Measurements from ENCODE around the gene VWA2.

VWA2 gene

DNA sequence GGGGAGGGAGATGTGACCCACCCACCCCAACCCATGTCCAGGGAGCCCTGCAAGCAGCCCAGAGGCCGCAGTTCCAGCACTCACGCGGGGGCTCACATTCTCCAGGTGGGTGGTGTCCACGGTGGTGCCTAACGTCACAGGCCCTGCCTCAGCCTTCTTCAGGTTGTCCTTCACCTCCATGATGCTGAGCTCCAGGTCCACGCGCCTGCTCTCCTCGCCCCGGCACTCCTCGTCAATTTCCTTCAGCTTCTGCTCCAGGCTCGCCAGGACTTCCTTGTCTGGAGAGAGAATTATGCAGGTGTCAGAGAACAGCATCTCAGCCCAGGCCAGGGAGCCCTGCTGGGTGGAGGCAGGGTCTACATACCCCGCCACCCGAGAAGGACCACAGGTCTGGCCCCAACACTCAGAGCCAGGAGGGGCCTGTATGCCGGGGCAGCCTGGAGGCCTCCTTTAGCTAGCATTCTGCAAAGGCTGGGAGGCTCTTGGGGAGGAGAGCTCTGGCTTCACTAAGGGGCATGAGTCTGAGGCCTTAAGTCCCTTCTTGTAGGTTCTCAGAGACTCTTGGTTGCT is 58.2 kb downstream of the VWA2 start:
- DNase-seq (ENCODE audit: low read depth): no peak

DNA sequence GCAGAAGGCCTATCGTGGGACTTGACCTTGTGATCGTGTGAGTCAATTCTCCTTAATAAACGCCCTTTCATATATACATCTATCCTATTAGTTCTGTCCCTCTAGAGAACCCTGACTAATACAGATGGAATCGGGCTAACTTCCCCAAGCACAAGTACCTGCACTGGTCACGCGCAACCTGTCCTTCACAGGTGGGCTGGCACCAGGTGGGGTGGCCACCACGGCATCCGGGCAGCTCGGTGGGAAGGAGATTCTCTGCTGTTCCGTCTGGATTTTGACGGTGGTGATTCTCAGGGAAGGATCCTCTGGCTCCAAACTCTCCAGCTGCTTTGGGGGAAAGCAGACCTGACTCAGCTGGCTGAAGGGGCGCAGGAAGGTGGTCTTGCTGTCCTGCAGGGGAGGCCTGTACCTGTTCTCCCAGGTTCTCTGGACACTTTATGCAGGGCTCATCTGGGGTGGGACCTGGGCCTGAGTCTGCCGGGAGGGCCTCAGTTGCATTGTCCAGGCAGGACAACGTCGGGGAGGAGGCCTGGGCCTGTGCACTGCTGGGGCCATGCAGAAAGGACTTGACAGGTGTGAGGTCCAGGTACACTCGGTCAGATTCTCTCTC is 61.1 kb downstream of the VWA2 start:
- no peak for DNase-seq (ENCODE audit: low read depth)

DNA sequence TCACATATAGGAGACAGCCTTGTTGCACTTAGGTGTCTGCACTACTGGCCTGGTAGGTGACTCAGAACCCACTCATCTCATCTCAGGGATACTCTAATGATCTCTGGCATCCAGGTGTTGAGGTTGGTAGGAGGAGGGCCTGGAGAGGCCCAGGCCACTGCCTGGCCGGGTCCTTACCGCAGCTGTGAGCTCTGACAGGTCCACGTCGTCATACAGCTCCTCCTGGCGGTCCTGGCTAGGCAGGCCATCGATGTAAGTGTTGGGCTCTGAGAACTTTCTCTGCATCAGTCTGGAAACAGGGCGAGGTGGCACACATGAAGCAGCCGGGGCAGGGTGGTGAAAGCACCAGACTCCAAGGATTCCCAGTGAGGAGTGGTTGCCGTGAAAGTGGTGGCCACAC is 62.1 kb downstream of the VWA2 start:
- no peak for DNase-seq (ENCODE audit: low read depth)

DNA sequence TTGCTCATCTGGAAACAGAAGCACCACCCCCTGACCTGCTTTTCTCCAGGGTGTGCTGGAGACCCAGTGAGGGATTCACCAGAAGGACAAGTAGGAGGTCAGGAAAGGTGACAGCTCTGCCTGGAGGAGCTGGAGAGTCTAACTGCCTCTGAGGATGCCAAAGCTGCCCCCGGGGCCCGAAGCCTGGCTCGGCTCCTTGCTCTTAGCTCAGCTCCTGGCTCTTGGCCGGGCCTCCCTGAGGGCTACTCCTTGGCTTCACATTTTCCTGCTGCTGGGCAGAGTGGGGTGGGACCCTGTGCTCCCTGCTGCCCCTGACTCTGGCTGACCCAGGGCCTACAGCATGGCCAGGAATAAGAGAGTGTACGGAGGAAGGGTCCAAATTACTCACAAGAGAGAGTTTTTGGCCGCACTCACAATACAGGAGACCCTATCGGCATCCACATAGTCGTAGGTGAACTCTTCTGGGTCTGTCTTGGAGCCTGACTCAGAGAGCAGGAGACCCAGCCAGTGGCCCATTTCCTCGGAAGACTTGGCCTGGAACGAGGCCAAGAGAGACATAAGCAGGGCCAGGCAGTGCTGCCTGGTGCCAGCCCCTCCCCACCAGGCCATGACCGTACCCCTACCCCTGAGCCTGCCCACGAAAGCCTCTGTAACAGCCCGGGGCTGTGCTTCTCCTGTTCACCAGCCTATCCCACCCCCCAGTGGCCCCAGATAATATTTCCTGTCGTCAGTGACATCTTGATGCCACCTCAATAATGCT is 63.1 kb downstream of the VWA2 start:
- no peak for DNase-seq (ENCODE audit: low read depth)

DNA sequence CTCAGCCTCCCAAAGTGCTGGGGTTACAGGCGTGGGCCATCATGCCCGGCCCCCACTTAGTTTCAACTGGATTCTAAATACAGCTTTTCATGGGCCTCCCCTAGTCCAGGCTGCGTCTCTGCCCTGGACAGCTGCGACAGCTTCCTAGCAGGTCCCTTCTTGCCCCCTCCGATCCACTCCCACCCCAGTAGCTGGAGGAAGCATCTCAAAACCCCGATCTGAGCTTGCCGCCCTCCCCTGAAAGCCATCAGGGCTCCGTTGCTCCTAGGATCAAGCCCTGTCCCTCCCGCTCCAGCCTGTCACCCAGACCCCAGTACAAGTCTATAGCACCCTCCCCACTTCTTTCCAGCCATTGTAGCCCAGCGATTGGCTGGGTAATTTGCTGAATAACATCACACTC is 64.5 kb downstream of the VWA2 start:
- DNase-seq (ENCODE audit: low read depth): no peak

DNA sequence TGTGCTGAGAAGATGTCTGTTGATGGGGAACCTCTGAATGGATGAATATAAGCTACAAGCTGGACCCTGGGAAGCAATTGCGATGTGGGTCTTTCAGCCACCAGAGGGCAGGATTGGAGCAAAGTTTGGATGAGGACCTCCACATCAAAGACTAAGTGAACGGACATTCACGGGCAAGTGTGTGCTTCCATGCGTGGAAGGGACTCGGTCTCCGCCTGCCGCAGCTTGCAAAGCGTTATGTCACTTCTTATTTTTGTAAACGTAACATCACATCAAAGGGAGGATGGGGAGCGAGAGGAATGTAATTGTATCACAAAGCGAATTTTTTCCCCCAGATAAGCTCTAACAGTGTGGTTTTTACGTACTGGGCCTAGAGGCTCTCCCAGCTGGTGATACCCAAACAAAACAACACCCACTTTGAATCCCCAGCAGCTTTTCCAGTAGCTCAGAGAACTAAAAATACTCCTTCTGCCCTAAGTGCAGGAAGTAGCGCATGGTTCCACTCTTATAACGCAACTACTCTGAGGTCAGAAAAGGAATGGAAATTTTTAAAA is 65.0 kb downstream of the VWA2 start:
- peak; percentile 53 for DNase-seq (ENCODE audit: low read depth)

DNA sequence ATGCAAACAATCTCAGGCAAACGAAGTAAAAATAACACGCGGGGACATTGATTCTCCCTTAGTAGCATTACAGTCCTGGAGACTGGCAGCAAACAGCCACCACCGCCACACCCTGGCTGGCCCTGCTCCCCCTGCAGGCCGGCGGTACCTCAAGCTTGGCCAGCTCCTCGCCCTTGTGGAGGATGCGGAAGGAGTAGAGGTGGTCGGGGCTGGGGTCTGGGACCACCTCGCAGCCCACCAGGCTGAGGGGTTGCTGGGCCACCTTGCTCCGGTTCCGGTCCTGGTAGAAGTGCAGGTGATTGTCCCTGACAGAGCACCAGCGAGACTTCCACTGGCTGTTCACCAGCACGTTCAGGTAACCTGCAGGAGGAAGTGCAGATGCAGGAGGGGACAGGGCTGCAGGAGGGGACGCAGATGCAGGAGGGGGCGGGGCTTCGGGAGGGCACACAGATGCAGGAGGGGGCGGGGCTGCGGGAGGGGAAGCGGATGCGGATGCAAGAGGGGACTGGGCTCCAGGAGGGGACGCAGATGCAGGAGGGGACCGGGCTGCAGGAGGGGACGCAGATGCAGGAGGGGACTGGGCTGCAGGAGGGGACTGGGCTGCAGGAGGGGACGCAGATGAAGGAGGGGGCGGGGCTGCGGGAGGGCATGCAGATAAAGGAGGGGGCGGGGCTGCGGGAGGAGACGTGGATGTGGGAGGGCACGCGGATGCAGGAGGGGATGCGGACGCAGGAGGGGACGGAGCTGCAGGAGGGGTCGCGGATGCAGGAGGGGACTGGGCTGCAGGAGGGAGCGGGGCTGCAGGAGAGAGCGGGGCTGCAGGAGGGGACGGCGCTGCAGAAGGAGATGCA is 65.7 kb downstream of the VWA2 start:
- DNase-seq (ENCODE audit: low read depth): peak; percentile 8

DNA sequence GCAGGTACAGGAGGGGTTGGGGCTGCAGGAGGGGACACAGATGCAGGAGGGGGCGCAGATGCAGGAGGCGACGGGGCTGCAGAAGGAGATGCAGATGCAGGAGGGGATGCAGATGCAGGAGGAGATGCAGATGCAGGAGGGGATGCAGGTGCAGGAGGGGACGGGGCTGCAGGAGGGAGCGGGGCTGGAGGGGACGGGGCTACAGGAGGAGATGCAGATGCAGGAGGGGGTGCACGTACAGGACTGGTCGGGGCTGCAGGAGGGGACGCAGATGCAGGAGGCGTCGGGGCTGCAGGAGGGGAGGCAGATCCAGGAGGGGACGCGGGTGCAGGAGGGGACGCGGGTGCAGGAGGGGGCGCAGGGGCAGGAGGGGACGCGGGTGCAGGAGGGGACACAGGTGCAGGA is 66.5 kb downstream of the VWA2 start:
- no peak for DNase-seq (ENCODE audit: low read depth)

DNA sequence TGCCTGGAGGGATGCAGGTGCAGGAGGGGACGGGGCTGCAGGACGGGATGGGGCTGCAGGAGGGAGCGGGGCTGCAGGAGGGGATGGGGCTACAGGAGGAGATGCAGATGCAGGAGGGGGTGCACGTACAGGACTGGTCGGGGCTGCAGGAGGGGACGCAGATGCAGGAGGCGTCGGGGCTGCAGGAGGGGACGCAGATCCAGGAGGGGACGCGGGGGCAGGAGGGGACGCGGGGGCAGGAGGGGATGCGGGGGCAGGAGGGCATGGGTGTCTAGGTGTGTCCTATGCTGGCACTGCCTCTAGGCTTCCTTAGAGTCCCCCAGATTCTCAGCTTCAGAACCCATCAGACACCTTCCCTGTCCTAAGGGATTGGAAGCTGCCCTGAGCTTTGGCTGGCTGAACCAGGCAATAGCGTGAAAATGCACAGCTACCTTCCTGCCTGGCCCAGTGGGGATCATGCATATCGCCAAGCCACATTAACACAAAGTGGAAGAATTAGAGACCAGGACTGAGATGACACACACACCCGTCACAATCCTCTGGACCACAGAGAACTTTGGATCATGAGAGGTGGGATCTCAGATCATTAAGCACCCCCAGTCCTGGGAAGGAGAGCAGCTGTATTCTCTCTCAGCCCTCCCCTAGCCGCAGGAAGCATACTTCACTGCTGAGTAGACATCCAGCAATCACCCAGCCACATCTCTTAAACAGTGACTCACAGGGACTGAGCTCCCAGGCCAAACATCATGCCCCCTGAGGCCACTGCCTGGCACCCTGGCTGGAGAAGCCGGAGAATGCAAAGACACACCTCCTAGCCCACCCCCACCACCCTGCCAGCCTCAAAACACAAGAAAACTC is 67.3 kb downstream of the VWA2 start:
- DNase-seq (ENCODE audit: low read depth): peak; percentile 75

DNA sequence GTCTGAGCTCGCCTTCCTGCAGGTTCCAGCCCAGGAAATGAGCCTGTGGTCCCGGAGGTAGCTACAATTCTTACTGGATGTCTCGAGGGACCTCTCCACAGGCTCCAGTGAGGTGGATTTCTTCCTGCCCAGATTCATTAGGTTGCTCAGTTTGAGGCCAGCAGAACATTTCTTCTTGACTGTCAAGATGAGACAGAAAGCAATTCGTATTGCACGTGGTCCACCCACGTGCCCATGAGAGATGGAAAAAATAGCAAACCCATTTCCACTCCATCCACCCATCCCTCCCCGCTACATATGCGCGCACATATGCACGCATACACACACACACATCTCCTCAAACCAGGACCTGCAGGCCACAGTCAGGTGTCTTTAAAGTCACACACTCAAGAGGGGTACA is 68.7 kb downstream of the VWA2 start:
- DNase-seq (ENCODE audit: low read depth): no peak

DNA sequence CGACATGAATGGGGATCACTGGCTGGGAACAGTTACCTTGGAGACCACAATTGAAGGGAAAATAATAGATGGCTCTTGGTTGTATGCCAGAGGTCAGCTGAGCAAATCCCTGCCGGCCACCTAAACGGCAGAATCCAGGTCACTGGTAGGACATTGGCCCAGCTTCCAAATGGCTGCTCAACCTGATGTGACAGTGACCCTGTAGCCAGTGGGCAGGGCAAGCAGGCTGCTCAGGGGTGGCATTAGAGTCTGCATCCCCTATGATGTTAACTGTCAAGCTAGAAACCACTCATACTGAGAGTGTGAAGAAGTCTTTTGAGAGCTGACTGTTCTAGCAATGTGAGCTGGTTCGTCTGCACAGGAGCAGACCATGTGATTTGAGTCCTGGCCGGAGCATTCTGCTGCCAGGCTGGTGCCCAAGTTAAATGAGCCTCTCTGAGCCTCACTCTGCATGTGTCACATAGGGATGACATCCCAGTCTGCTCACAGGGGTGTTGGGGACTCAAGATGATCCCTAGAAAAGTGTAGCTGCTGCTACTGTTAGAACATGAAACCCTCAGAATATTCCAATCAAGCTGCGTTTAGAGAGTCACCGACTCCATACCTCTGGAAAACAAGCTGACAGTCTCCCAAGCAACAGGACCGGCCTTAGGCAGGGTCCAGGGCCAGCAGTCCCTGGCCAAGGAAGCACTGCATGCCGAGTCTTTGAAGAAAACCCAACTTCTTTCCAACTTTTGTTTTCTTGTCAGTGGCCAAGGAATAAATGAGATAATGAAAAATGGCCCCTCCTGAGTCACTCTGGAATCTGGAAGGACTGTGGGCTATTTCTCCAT is 69.7 kb downstream of the VWA2 start:
- DNase-seq (ENCODE audit: low read depth): no peak

DNA sequence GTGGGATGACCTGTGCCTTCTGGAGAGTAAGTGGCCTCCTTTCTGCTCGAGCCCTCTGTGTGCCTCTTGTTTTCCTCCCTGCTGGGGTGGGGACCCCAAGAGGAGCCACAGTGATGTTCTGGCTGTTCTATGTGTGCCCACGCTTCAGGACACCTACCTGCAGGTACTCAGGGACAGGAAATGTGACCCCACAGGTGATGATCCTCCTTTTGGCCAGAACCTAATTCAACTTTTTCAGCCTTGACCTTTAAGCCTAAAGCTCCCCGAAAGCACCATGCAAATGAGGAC is 70.3 kb downstream of the VWA2 start:
- no peak for DNase-seq (ENCODE audit: low read depth)

DNA sequence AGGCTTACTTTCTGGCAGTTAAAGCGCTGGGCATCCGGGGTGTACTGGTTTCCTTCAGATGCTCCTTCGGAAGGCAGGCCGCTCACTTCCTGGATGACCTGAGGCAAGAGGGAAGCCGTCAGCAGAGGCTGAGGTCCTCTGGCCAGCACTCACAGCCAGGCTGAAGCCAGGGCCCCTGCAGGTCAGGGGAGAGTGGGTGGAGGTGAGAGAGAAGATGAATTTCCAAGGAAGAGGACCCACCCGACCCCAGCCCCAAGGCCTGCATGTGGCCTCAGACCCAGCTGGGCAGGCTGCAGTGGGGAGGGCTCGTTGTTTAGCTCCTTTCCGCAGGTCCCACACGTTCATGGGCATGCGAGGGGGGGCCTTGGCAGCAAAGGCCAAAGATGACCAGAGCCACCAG is 71.3 kb downstream of the VWA2 start:
- no peak for DNase-seq (ENCODE audit: low read depth)

DNA sequence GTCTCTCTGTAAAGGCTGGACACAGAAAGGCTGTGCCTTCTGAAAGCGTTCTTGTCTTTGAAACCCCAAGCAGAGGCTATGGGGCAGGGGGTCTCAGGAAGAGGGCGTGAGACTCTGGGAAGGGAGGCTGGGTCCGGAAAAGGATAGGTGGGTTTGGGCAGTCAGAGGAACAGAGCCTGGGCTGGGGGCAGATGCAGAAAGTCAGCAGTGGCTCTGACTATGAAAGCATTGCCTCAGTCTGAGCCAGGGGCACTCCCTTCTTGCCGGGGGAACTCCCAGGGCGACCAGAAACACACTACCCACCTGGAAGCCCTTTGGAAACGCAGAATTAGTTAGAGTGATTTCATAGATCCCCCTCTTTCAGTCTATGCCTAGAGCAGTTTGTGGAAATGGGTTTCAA is 72.0 kb downstream of the VWA2 start:
- DNase-seq (ENCODE audit: low read depth): no peak

DNA sequence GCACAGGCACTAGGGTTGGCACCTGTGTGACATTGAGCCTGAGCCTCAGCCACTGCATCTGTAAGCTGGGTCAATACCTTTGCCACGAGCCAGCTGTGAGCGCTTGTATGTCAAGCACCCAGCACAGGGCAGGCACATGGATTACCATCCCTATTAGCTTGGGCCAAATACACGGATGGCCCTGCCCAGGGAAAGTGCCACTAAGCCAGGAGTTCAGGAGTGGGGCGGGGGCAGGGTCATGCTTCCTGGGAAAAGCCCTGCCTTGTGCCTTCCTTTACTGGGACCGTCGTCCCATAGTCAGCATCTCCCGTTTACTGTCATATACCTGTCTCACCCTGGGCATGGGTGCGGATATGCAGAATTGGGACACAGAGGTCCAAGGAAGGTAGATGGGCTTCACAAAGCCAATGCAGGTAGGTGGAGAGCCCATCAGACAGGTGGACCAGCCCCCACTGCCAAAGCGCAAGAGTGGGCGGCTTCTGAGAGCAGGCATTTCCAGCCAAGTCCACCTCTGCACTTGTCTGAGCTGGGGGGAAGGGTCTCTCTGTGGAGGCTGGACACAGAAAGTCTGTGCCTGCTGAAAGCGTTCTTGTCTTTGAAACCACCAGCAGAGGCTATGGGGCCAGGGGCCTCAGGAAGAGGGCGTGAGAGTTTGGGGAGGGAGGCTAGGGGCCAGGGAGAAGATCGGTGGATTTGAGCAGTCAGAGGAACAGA is 72.6 kb downstream of the VWA2 start:
- DNase-seq (ENCODE audit: low read depth): no peak

DNA sequence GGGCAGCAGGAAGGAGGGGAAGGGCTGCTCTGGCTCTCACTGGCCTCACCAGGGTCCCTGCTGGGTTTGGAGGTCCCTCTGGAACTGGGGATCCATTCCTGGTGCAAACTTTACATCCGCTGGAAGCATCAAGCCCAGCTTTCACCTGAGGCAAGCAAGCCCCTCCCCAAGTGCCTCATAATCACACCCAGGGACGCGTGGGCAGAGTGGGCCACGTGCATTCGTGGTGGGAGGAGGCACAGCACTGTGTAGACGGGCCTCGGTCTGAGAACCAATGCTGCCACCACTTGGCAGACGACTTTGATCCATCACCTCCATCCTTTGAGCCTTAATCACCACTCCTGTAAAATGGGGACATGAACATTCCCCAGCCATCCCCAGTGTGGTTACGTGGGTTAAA is 74.1 kb downstream of the VWA2 start:
- DNase-seq (ENCODE audit: low read depth): no peak

DNA sequence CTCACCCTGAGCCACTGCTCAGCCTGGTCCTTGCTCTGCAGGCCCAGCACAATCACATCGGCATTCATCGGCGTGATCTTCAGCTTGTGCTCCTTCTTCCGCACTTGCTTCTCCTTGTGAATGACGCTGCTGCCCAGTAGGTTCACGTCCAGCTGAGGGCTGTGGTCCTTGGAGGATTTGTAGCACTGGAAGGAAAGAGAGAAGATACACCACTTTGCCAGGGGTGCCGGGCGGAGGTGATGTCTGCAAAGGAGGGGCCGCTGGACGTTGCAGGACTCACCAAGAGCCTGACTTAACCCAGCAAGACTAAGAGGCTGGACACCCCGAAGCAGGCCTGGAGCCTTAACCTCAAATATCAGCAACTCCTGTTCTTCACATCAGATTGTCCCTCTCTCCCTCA is 74.8 kb downstream of the VWA2 start:
- no peak for DNase-seq (ENCODE audit: low read depth)

DNA sequence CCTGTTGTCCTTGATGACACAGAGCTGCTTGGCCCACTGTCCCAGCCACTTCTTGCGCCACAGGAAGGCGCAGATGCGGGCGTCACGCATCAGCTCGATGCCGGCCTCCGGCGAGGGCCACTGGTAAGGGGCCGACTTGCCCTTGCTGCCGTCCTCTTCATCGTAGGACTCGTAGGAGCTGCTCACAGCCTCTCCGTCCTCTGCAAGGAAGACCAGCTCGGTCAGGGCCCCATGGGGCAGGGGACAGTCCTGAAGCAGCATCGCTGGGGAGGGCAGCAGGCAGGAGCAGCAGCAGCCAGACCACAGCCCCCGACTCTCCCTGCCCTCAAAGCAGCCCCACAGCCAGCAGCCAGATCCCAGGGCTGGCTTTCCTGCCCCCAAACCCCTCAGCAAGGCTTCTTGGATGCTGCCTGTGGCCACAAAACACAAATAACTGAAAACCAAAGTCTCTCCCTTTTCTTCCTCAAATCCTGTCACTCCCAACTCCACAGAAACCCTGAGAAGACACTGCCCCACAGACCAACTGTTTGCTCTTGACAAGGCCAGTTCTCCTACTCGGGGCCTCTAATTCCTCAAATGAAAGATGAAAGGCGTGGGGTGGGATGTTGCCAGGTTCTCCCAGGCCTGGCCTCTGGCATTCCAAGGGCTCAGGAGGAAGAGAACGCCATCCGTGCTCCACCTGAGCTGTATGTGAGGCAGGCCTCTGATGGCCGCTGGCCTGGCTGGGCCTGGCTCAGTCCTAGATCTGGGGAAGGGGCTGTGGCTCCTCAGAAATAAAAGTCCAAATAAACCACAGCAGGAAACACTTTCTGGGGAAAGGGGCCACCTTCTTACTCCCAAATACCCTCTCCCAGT is 76.7 kb downstream of the VWA2 start:
- no peak for DNase-seq (ENCODE audit: low read depth)

DNA sequence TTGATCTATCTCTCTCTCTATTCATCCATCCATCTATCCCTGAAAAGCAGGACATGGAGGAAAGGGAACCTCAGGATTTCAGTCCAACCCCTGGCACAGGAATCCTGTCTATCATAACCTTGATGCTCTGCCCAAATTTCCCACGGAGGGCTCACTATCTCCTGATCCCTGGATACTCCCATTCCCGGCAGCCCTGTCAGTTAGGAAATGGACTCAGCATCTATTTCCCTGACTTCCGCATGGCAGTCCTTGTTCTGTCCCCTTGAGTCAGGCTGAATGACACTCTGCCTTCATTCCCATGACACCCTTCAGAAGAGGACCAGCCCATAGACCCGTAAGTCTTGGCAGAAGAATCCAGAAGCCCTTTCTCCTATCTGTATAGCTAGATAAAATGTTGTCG is 77.7 kb downstream of the VWA2 start:
- DNase-seq (ENCODE audit: low read depth): no peak

Data from HS-27A (cell line).